NCI-H1694 treated with DMSO at 0.1 percent for 48 hours (cell line): ENCODE results near the gene UBQLN1.
A peak's percentile ranks its signal among the peaks of the same experiment; 100 is the strongest.
"Not testable (repeated sequence)": the region's sequence is repeated elsewhere in the genome, so short reads cannot be mapped to it uniquely, and the experiment has no call there.

Experiments used
- DNase-seq: peaks from one replicate; lab custom pipeline; 2025; lab: John Stamatoyannopoulos, UW

Gene UBQLN1

GRCh38 chr9:83633255-83633654 is 74.5 kb downstream of the UBQLN1 start:
- no peak for DNase-seq

- DNase-seq: no peak
Measured at GRCh38 chr9:83630938-83631457, 76.8 kb downstream of the UBQLN1 start.

GRCh38 chr9:83629433-83630104 is 78.2 kb downstream of the UBQLN1 start:
- DNase-seq: no peak

GRCh38 chr9:83628540-83628939 is 79.2 kb downstream of the UBQLN1 start:
- no peak for DNase-seq

- no peak for DNase-seq
Measured at GRCh38 chr9:83625178-83625577, 82.6 kb downstream of the UBQLN1 start.

- DNase-seq: no peak
Measured at GRCh38 chr9:83623679-83624076, 84.1 kb downstream of the UBQLN1 start.

GRCh38 chr9:83622939-83623678 is 84.6 kb downstream of the UBQLN1 start, which contains the start of gene IDNK:
Gene IDNK (plus strand): TSS chr9:83623143. CDS start chr9:83623172, 29 bp downstream.
- DNase-seq: peak; percentile 16

GRCh38 chr9:83622433-83622938 is 85.3 kb downstream of the UBQLN1 start:
- no peak for DNase-seq

GRCh38 chr9:83620841-83621636 is 86.7 kb downstream of the UBQLN1 start:
- peak; percentile 52 for DNase-seq

GRCh38 chr9:83617299-83617698 is 90.5 kb downstream of the UBQLN1 start:
- no peak for DNase-seq

- DNase-seq: not testable (repeated sequence)
Measured at GRCh38 chr9:83613298-83613697, 94.5 kb downstream of the UBQLN1 start.
